Measurements from ENCODE around the gene SPATS2L. TPM values are rescaled to one million over a fixed set of nuclear protein-coding genes. Genes with fewer than 3 reads are reported as not detected.
A peak's percentile ranks its signal among the peaks of the same experiment; 100 is the strongest.

The SPATS2L gene
- total RNA-seq, 1 donor from 2014 or later: 38.0 TPM

GRCh38 chr2:200525551-200525881 lies 219.0 kb downstream of the SPATS2L start:
- H3K9me3 Mint-ChIP-seq: no peaks in the 10 kb centered on the region
- intact Hi-C loops (cut with micrococcal nuclease): loop anchor here (5.0 kb wide), 6 partner anchors 52 to 707 kb away; partner anchors contain the start of genes HYCC2, NDUFB3, ORC2 and SPATS2L
- peaks cover 32% of the 10 kb centered on the region for H3K4me1 Mint-ChIP-seq (ENCODE audit: low read depth)
- no peaks in the 10 kb centered on the region for H3K36me3 Mint-ChIP-seq (ENCODE audit: low read depth)
- DNase-seq (ENCODE audit: low spot score): no peak
- H3K27ac Mint-ChIP-seq: peak overlapping the region; percentile 89
- no peaks in the 10 kb centered on the region for H3K27me3 Mint-ChIP-seq (ENCODE audit: insufficient read depth)
- peak overlapping the region; percentile 94 for H3K4me3 Mint-ChIP-seq

GRCh38 chr2:200525882-200526651 lies 219.6 kb downstream of the SPATS2L start, which contains the start of gene SGO2:
SGO2 (plus strand) TSS chr2:200526207; CDS start chr2:200532976, 6,769 bp downstream.
- peak within 1 kb of the TSS; percentile 94 for H3K4me3 Mint-ChIP-seq
- intact Hi-C loops (cut with micrococcal nuclease): loop anchor here (1.0 to 5.0 kb wide), 15 partner anchors 16 to 706 kb away; partner anchors contain the start of genes BZW1, C2orf69, CLK1 and HYCC2
- H3K4me1 Mint-ChIP-seq (ENCODE audit: low read depth): peaks cover 32% of the 10 kb centered on the region

GRCh38 chr2:200528228-200528627 lies 221.7 kb downstream of the SPATS2L start:
- DNase-seq (ENCODE audit: low spot score): no peak
- no peaks in the 10 kb centered on the region for H3K9me3 Mint-ChIP-seq
- intact Hi-C loops (cut with micrococcal nuclease): loop anchor here (5.0 kb wide), 6 partner anchors 49 to 704 kb away; partner anchors contain the start of genes HYCC2, NDUFB3, ORC2 and SPATS2L
- peak overlapping the region; percentile 9 for H3K4me3 Mint-ChIP-seq
- peaks cover 2% of the 10 kb centered on the region for H3K36me3 Mint-ChIP-seq (ENCODE audit: low read depth)
- H3K27ac Mint-ChIP-seq: peak overlapping the region; percentile 7
- no peaks in the 10 kb centered on the region for H3K27me3 Mint-ChIP-seq (ENCODE audit: insufficient read depth)
- peaks cover 32% of the 10 kb centered on the region for H3K4me1 Mint-ChIP-seq (ENCODE audit: low read depth)

More at GRCh38 chr2:200525882-200526651, 219.6 kb downstream of the SPATS2L start, which contains the start of gene SGO2:
- peak; percentile 95 for DNase-seq (ENCODE audit: low spot score)
- Mint-ChIP-seq H3K9me3 (no peaks in the 10 kb centered on the region), H3K36me3 (ENCODE audit: low read depth) (no peaks in the 10 kb centered on the region), H3K27ac (peak within 1 kb of the TSS; percentile 89), H3K27me3 (ENCODE audit: insufficient read depth) (no peaks in the 10 kb centered on the region)

Other genes starting within 250 kb of the SPATS2L start
- 14.5 and 15.8 TPM in 2 replicates for gene KCTD18, start 203.4 kb downstream of the SPATS2L start, total RNA-seq
- 20.5 and 20.9 TPM in 2 replicates for gene SGO2, start 219.5 kb downstream of the SPATS2L start, total RNA-seq